ELF-1 (cell line): ENCODE measurements around the gene COL13A1.

Experiments
- DNase-seq: peaks from one replicate; pipeline ENCODE4 v3.0.0-alpha.2; 2016; ENCODE audit warnings: low read depth, low spot score

Gene COL13A1

DNA sequence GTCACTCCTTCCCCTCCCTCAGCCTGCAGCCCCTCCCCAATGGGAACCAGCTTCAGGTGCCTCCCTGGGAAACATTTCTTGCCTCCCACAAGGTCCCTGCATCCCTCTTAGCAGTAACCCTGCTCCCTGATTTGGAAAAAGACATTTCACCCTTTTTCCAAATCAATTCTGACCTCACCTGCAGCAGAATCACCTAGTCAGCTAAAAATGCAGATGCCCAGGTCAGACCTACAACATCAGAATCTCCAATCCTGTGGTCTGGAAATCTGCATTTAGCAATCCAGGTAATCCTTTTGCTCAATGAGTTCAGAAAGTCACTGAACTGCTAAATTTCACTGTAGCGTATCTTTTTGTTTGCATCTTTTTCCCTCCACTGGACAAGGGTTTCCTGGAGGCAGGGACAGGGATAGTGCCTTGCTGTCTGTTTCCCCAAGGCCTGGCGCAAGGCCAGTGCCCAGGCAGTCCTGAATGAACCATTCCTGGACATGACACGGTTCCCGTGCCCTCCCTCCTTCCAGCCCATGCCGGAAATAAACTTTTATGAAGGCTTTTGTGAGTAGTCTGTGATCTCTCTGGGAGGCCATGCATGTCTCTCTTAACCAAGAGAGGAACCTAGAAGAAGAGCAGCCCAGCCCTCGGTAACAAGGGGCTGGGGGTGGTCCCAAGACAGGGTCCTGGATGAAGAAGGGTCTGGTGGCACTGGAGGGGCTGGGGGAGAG, 44.0 kb downstream of the COL13A1 start:
- DNase-seq: peak; percentile 42

DNA sequence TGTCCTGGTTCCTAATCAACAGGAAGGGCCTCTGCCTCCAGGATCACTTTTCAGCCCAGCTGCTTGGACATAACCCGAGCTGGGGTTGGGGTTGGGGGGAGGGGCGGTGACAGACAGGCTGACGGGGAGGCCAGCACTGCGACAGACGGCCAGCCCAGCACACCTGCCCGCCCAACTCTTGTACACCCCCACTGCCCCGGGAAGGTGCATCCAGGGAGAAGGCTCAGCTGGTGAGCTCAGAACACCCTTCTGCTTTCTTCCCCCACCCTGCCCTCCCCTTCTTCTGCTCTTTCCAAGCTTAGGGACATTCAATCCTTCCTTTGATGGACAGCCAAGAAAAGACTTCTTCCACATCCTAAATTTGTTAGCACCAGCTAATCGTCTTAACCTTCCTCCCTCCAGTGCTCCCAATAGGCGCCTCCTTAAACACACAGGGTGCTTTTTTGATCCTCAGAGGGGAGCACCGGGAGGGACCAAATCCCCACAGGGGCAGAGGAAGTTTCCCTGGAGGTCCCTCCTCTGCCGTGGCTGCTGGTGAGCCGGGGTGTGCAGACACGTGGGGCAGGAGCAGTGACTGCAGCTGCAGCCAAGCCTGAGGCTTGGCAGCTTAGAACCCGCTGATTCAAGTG, 44.7 kb downstream of the COL13A1 start:
- DNase-seq: peak; percentile 42

DNA sequence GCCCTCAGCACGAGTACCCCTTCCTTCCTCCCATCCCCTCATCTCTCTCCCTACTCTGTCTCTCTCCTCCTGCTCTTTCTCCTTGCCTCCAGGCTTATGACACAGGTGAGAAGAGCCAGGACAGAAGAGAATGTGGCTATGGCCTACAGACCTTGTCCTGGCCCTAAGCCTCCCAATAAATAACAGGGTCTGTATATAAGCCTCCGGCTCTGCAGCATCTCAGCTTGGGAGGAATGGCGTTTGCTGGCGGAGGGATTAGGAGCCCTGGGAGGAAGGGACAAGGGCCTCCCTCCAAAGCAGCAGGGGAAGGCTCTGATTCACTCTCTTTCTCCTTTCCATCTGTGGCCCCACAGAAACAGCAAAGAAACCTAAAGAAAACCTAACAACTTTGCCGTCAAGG, 45.8 kb downstream of the COL13A1 start:
- peak; percentile 87 for DNase-seq

DNA sequence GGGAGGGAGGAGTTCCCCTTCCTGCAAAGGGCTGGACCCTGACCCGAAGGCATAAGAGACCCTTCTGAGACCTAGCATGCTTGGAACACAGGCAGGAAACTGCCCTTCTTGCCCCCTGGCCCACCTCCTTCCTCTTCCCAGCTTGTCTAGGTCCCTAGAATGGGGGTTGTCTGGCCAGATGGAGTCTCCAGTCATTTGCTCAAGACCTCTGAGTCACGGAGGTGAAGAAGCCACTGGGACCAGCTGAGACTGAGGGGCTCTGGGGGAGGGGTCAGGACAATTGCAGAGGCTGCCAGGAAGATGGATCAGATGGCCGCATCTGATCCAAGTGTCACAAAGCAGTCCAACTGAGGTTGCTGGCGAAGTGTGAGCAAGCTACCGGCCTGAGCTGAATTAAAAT, 46.2 kb downstream of the COL13A1 start:
- peak; percentile 65 for DNase-seq

DNA sequence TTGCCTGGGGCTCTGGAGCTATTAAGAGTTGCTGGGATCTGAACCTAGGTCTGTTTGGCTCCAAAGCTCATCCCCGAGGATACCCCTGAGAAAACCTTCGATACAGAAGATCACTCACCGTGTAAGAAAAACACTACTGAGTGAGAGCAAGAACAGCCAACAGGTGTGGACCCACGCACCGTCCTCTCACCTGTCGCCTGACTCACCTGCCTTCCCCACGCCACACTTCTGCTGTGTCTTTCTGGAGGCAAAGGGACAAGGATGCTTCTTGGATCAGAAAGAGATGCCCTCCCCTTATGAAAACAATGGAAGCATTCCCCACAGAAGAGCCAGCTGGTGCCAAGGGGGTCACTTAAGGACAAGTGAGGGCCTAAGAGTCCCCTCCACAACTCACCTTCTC, 46.7 kb downstream of the COL13A1 start:
- DNase-seq: no peak

DNA sequence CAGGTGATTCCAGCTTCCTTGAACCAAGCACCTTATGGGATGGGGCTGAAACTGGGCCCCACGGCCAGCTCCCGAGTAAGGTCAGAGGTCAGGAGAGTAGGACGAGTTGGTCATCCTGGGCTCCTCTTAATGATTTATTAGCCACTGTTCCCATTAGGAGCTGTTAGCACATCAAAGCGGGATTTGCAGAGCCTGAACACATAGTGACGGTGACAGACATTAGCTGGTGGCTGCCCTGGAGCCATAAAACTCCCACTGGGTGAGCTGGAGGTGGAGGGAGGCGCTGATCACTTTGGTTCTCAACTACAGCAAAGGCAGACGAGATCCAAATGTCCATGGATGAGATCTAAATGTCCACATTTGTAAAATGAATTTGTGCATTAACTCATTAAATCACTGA, 48.1 kb downstream of the COL13A1 start:
- peak; percentile 74 for DNase-seq

DNA sequence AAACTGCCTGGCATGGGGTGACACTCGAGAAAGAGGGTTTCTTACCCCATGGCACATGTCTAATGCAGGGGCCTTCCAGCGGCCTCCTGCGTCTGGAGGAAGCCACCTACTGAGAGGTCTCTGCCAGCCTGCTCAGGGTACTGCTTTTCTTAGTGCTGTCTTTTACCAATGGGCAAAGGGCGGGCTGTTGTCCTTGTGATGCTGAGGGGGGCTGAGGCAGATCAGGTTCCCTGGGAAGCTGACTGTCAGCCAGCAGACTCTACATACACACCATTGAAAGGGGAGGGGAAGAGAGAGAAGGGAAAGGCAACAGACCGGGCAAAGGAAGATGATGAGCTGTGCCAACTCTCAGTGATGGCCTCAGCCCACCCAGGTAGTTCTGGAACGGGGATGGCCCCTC, 48.7 kb downstream of the COL13A1 start:
- DNase-seq: peak; percentile 33

DNA sequence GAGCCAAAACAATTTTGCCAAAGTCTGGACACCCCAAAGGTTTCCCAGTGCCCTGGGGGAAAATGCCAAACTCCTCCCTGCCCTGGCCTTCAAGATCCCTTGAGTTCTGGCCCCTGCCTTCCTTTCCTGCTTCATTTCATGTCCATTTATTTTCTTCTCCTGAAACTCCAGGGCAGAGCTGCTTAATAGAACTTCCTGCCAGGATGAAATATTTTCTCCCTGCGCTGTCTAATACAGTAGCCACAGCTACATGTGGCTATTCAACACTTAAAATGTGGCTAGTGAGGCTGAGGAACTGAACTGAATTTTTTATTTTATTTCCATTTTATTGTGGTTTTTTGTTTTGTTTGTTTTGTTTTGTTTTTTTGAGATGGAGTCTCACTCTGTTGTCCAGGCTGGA, 49.6 kb downstream of the COL13A1 start:
- no peak for DNase-seq

DNA sequence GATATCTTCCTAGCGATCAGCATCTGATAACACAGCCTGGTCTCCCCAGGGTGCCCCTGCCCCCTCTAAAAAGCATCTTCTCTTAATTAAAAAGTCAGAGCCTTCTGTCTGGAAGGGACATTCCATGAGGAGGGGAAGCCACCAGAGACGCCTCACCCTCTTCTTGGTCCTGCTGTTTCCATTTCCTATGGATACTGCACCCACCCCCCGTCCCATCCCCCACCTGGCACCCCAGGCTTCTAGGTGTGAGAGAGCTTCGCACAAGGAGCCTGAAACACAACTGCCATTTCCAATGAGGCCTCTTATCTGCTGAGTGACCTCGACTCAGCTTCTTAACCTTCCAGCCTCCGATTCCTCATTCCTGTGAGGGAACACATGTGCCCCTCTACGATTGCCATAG, 51.4 kb downstream of the COL13A1 start:
- no peak for DNase-seq

DNA sequence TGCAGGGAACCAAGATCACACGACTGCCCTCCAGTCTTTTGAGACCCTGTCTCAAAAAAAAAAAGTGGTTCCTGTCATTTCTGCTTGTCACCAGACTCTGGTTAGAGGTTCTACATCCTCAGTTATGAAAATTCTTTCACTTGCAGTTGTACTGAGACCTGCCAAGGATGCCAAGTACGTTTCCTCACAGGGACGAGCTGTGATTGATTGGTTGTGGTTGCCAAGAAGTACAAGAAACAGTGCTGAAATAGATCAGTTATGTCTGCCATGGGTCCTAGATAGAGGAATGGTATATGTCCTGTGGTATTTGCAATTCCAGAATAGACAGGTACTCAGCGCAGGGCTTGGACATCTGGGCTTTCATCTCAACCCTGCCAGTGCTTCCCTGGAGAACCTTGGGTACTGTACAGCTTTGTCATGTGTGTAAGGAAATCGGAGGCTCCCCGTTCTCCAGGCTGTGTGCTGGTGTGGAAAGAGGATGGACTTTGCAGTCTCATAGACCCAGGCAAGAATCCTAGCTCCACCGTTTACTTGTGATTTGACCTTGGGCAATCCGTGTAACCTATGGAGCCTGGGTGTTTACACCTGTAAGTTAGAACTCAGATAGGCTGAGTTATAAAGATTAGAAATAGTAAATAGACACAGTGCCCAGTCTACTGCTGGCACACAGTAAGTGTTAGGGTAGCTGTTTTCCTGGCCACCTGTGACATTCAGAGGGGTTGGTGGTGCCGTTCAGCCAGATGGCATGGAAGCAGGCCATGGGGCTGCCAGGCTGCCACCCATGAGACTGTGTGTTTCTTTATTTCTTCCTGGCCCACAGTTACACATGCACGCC, 53.0 kb downstream of the COL13A1 start:
- DNase-seq: no peak

DNA sequence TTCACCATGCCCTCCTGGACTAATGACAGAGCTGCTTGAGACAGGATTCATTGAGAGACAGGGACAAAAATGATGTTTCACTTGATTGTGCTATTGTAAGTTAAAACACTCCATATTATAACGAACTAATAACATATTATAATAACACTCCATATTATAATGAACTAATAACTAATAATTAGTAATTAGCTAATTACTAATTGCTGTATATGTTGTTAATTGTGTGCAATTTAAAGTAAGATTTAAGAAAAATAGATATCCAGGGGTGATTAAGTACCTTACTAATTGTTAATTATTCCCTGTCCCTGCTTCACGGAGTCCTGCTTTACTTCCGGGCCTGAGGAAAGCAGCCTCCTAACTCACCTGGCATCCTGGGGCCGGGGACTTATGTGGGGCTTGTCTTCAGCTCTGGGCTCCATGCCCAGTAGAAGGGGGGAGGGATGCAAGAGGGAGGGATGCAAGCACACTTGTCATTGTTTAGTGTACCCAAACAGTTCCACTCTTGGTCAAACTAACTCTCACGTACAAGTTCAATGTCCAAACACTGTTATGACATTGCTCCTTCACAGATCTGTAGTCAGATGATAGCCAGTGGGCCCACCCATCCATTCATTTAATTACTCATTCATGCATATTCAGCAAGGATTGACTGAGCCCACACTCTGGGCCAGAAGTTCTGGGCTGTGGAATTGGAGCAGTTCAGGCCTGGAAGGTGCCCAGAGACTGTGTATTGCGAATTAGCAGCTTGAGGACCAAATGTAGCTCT, 53.8 kb downstream of the COL13A1 start:
- DNase-seq: no peak

DNA sequence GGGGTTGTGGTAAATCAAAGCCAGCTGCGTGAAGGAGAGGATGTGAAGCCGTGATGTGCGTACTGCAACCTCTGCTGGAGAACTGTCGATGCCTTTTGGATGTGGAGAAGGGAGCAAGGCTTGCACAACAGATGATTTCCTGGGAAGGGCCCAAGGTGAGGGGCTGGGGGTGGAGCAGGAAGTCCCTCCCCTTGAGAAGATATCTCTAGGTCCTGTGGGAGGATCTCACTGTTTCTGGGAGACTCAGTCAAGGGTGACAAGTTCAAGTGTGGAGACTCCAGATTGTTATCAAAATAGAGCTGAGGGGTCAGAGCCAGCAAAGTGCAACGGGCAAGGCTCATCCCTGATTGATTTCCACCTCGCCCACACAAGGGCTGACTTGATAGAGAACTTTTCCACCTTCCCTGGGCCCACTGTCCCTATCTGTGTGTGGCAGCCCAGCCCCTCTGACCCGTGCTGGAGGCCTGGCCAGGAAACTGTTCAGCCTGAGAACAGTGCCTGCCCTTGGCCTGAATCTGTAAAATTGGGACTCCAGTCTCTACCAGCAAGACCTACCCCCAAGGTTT, 55.0 kb downstream of the COL13A1 start:
- no peak for DNase-seq

DNA sequence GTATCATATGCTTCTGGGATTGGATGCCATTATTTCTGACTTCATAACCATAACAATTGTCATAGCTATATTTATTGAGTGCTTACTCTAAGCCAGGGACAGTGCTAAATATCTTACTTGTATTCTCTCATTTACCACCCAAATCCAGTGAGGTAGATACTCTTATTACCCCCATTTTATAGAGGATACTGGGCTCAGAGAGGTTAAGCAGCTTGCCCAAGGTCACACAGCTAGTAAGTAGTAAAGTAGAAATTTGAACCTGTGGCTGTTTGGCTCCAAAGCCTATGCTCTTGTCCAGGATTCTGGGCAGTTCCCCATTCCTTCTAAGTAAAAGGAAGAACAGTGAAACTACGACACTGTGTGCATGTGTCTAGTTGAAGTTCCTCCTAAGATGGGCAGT, 56.5 kb downstream of the COL13A1 start:
- DNase-seq: no peak

DNA sequence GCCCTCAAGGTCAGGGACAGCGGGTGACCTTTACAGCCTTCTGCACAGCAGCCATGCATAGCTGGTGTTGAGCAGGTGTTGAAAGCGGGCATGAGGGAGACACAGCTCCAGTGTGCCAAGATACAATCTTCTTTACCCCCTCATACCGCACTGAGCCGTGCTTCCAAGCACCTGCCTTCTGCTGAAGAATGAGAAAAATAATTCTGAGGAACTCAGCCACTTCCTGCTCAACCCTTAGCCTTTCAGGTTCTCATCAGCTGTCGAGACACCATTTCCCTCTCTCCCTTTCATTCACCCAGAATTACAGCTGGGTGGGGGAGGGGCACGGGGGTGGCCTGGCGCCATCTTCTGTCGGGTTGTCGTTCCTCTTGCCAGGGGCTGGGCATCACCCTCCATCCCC, 58.6 kb downstream of the COL13A1 start:
- DNase-seq: no peak

DNA sequence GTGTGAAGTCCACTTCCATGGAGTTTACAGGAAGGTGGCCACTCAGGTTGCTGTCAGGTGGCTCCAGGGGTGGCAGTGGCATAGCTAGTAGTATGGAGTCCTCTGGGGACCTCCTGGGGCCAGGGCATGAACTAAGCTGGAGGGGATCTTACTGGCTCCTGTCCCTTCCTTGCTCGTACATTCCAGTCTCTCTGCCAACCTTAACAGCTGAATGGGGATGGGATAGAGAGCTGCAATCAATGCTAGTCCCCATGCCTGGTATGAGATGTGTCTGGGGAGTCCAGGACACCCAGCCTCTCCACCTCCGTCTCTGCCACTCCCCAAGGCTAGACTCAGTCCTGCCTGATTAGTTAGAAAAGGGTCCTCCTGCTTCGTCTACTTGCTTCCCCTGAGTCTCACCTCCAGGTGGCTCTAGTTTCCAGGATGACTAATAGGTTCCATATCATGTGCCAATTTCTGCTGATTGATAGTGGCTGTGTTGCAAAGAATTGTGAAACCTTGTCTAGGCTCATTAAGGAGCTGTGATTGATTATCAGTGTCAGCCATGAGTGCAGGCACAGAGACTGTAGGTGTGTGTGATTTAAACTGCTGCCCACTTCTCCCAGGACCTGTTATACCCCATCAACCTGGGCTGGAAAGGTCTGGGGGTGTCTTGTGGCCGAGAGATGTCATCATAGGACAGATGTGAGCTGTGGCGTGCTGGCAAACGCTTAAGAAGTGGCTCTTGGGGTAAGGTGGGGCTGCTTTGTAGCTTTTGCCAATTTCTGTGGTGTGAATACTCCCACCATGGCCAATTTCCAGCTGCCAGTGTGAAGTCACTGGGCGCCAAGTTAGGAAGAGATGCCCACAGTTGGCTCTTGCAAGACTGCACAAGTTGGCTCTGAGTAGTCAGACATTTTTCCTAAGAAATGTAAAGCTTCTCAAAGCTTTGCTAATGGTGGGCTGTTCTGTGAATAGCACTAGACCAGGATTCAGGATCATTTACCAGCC, 59.8 kb downstream of the COL13A1 start:
- DNase-seq: no peak

DNA sequence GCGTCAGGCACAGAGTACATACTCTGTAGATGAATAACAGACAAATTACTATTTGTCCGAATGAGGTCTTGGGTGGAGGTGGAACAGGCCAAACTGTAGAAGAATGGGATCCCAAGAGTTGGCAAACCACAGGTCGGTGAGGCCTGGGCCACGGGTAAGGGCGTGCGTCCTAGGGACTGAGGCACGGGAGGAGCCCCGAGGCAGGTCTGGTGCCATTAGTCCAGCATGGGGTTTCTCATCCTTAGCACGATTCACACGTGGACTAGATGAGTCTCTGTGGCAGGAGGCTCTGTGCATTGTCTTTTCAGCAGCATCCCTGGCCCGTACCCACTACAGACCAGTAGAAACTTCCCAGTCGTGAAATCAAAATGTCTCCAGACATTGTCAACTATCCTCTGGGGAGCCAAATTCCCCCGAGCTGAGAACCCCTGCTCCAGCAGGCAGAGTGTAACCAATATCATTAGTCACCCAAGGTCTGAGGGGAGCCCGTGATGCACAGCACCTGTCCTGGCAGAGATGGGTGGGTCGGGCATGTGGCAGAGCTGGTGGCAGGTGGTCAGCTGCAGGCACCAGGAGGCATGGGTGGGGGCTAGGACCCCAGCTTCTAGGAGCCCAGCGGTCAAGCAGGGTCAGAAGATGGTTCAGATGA, 61.3 kb downstream of the COL13A1 start:
- DNase-seq: no peak

DNA sequence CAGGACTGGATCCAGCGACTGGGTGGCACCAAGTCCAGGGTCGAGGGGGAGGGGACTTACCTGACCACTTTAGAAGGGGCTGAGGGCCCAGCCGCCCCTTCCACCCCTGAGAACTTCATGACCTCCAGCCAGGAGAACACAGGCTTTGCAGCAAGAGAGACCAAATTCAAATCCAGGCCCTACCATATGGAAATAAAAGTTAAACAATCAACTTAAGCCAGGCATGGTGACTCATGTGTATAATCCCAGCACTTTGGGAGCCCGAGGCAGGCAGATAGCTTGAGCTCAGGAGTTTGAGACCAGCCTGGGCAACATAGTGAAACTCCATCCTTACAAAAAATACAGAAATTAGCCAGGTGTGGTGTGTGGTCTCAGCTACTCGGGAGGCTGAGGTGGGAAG, 61.9 kb downstream of the COL13A1 start:
- DNase-seq: no peak

DNA sequence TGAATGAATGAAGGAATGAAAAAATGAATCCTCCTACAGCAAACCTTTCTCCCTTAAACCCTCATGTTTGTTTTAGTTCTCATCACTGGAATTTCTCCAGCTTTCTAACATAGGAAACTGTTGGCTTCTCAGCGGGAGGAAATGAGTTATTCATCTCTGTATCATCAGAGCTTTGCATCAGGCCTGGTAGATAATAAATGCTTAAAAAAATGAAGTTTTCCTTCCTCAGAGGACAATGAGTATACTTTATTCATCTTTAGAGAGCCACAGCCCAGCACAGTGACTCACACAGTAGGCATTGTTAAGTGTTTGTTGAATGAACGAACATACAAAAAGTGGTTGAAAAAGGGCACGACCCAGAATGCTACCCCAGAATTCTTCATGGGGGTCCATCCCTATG, 62.6 kb downstream of the COL13A1 start:
- DNase-seq: no peak

DNA sequence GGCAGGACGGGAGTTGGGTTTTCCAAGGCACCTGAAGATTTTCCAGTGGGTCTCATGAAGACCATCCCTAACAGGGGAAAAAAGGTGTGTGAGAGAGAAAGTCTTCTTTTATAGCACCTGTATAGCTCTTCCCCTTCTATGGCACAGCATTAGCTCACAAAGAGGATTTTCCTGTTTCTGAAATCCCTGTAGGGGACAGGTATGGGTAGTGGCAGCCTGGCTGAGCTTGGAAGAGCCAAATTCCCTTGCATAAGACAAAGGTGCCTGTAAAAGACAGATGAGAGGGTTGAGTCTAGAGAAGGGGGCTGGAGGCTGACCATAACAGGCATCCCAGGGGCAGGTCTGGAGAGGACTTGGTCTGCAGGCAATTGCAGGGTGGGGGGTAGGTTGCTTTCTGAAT, 63.7 kb downstream of the COL13A1 start:
- peak; percentile 72 for DNase-seq

DNA sequence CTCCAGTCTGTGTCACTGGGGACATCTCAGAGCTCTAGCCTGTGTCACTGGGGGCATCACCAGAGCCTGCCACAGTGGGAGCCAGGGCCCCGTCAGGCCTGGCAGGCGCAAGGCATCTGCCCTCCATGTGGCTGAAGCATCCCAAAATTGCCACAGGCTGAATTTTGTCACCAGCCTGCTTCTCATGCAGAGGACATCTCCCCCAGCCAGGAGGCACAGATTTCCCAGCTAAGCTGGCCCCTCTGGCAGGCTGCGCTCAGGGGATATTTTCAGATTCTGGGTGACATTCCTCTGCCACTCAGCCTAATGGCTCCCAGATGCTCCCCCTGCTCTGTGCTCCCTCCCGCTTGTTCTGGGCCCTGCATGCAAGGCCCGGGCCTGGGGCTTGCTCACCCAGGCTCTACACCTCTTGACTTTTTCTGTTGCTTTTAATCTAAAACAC, 64.6 kb downstream of the COL13A1 start:
- no peak for DNase-seq
